NCI-H82 treated with DMSO at 0.1 percent for 48 hours (cell line): Measurements from ENCODE around the gene RRM2.
"Not testable (repeated sequence)": the region's sequence is repeated elsewhere in the genome, so short reads cannot be mapped to it uniquely, and the experiment has no call there.

ENCODE experiments used
- DNase-seq: peaks from one replicate; lab custom pipeline; 2025; ENCODE audit not compliant: unreplicated experiment; lab: John Stamatoyannopoulos, UW

RRM2 gene

DNA sequence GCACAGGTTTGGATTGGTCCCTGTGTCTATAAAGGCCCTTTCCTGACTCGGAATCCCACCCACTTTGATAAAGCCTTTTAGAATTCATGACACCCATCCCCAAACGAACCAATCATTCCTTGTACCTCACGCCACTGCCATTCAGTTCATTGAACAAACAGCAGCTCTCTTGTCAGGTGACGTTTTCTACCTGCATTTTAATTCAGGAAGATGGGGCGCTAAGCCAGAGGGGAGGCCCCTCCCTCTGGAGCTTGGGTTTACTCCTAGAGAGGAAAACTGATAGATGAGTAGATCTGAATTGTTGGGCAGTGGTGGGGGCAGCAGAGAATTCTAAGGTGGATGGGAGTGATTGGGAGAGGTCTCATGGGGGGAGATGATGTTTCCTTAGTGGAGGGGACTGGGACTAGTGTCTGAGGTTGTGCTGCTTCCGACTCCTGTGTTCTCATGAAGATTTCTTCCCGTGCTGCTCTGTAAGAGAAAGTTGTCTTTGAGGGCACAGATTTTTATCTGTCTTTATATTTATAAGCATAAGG lies 9.6 kb downstream of the RRM2 start:
- DNase-seq, result no peak

DNA sequence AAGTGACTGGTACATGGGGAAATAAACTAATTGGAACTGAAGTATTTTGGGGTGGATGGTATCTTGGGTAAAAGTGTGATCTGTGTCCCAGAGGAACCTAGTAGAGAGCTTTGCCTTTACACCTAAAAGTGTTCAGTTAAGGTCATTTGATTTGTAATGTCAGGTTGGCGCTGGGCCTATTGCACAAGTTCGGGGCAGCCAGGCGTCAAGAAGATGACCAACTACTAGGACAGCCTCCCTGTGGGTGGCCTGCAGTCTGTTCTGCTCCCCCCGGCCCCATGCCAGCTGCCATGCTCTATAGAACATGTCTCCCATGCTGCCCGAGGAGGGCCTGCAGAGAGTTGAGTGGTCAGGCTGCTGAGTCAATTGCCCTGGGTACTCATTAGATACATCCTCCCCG lies 10.1 kb downstream of the RRM2 start:
- DNase-seq, result no peak

DNA sequence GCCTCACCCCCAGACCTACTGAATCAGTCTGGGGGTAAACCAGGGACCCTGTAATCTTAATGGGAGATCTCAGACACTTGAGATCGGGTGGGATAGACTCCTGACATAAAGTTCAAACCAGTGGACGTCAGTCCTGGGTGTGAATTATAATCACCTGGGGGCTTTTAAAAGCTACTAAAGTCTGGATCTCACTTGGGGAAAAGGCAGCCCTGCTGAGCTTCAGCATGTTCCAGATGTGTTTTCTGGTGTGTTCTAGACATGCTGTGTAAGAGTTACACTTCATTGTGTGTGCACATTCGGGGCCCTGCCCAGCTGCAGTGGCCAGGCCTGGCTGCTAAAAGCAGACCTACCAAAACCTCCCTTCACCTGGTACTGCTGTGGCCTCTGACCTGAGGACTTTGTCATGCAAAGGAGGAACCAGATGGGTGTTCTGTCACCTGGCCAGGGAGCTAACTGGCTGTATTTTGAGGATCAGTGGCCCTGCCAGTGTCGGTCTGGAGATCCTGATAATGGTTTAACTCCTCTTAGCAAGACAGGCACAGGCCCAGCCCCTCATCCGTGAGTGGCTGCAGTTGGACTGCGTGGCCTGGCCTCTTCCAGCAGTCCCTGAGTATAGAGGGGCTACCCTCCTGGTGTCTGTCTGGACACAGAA lies 10.6 kb downstream of the RRM2 start:
- DNase-seq, result no peak

DNA sequence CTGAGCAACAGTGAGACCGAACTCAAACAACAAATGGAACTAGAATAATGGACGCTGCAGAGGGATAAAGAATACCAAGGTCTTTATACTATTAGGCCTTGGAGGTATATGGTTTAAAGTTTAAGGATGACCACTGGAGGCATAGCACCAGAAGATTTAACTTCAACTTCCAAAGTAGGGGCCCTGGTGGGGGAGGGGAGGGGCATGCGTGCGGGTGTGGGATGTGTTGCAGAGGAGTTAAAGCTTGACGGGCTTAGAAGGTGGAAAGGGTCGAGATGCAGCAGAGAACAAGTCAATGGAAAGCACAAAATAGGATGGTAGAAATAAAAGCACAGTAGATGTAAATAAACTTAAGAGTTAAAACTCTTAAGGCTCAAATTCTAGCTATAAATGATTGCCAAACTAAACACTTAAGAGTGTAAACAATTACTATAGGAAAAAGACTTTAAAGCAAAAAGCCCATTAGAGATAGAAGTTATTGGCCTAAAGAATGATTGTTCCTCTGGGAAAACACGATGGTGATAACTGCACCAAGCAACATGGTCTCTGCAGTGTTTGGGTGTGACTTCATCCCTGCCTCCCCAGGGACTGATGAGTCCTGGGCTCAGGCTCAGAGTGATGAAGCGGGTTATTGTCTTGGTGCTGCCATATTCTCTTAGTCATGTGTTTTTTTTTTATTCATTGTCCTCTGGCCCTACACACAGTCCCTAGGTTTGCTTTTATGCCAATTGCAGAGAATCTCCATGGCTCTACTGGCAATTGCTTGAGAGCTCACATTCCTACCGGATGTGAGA lies 13.0 kb downstream of the RRM2 start:
- no peak for DNase-seq

DNA sequence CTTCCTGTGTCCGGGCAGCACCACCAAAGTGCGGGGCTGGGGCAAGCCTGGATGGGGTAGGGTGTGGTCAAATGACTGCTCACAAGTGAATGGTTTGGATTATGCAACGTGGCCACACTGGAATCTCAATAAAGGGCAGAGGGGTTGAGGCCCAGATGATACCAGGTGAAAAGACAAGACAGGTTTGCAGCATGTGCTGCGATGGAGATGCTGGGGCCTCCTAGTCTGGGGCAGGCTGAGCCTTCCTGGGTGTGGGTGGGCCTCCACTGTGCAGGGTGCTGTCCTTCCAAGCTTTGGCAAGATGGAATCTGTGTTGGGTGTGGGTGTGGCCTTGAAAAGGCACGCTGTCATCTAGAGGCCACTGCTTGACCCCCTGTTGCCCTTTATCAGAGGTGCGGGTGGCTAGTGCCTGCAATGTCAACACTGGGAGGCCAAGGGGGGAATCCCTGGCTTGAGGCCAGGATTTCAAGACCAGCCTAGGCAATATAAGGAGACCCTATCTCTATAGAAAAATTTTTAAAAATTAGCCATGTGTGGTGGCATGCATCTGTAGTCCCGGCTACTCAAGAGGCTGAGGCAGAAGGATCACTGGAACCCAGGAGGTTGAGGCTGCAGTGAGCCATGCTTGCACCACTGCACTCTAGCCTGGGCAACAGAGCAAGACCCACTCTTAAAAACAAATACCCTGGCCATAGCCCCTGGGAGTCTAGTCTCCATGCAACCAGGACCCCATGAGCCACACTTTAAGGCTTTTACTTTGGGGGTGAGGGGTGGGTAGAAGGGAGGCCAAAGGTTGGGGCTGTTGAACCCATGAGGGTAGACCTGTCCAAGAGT lies 13.8 kb downstream of the RRM2 start:
- DNase-seq, result no peak

DNA sequence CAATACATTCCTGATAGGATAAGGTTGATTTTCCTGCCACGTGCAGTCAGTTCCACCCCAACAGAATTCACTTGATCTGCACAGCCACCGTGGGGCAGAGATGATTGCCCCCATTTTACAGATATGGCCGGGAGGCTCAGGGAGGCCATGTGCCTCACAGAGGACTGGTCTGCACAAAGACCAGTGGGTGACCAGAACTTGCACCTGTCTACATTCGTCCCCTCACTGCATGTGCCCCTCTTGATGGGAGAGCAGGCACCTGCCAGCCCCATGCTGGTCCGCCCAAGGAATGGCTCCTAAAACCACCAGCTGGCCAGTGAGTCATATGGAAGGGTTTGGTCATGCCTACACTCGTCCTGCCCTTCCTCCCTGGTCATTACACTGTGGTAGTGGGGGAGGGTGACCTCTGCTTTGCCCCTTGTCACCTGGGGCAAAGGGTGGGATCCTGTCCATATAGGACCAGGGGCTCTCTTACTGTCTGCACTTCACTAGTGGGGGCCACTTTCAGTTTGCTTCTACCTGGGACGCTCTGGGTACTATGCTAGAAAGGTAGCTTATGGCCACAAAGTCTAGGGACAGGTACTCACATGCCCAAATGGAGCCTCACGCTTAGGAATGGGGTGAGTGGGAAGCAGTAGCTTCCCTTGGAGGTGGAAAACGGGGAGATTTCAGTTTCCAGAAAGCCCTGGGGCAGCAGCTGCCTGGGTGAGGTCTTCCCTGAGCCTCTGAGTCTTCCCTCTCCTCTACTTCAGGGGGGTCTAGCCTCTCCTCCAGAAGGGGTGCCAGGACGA lies 14.7 kb downstream of the RRM2 start:
- no peak for DNase-seq

DNA sequence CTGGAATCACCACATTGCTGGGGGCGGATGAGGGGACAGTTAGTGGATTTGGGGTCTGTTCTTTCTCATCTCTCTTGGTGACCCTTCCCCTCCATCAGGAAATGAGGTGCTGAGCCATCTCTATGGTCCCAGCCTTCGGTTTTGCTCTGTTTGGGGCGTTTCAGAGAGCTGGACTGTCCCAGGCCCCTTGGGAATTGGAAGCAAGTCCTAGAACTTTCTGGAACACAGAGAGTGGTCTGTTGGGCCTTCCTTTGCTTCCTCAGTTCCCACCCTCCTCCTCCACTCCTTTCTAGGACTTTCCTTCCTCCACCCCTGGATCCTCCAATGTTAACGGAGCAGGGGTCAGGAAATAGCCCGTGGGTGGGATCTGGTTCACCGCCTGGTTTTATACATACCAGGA lies 17.0 kb downstream of the RRM2 start:
- no peak for DNase-seq

DNA sequence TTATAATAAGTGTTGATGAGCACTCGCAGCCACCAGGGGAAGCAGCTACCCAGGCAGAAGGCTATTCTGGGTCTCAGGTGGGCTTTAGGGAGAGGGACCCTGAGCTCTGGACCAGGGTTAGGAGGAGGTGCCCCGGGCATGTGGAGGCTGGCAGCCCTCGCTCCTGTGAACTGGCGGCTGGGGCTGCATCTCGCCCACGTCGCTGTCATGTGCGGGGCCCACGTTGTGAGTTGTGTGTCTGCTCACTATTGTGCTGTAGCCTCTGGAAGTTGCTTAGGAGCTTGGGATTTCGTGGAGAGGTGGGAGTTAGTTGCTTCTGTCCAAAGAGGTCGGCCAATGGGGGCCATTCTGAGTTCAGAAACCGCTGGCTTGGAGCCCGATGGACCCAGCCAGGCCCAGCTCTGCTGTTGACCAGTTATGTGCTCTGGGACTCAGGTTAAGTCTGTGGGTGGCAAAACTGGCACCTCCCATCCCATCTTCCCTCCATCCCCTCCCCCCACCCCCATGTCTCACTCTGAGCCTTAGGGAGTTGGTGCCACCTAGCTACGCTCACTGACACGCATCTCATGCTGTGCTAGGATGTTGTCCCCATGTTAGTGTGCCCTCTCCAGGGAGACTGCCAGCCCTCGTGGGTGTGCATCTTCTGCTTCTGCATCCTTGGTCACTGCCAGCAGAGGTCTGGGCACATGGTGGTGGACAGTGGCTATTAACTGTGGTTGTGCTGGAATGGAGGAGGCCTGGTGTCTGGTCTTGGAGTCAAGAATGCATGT lies 18.5 kb downstream of the RRM2 start:
- no peak for DNase-seq

DNA sequence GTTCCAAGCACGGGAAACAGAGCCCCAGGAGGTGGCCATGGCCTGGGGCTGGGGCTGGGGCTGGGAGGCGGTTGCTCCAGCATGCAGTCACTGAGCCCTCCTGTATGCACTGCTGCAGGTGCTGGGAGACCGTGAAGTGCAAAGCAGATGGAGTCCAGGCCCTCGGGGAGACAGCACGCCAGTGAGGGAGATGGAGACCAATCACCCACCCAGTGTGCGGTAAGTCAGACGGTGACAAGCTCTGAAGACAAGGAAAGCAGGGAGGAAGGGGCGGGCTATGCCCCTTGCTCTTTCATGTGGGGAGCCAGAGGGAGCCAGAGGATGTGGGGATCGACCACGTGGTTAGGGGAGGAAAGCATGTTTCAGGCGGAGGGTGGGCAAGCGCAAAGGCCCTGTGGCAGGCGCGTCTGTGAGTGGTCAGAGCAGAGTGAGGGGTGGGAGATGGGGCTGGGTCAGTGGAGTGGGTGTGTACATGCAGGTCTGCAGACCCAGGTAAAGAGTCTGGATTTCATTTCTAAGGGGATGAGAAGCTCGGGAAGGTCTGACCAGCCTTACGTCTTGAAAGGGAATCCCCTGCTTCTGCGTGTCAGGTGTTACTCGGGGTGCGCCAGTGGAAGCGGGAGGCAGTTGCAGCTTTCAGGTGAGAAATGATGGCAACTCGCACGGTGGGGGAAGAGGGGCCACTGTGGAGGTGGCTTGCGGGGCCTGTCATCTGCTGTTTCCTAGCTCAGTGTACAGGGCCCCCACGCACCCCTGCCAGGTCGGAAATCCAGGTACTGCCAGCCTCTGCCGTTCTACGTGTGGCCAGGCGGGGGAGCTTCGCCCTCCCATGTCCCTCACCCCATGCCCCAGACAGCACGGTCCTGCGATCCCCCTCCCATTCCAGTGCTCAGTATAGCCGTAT lies 19.4 kb downstream of the RRM2 start:
- no peak for DNase-seq

DNA sequence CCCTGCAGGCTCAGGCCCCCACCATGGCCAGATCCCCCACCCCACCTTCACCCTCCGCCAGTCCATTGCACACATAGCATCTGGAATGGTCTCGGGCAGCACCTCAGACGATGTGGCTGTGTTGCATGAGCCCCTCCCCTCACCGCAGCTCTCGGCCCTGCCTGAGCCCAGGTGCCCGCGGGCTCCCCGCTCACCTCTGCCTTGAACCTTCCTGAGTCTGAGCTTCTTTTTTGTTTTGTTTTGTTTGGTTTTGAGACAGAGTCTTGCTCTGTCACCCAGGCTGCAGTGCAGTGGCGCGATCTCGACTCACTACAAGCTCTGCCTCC lies 20.1 kb downstream of the RRM2 start:
- no peak for DNase-seq

DNA sequence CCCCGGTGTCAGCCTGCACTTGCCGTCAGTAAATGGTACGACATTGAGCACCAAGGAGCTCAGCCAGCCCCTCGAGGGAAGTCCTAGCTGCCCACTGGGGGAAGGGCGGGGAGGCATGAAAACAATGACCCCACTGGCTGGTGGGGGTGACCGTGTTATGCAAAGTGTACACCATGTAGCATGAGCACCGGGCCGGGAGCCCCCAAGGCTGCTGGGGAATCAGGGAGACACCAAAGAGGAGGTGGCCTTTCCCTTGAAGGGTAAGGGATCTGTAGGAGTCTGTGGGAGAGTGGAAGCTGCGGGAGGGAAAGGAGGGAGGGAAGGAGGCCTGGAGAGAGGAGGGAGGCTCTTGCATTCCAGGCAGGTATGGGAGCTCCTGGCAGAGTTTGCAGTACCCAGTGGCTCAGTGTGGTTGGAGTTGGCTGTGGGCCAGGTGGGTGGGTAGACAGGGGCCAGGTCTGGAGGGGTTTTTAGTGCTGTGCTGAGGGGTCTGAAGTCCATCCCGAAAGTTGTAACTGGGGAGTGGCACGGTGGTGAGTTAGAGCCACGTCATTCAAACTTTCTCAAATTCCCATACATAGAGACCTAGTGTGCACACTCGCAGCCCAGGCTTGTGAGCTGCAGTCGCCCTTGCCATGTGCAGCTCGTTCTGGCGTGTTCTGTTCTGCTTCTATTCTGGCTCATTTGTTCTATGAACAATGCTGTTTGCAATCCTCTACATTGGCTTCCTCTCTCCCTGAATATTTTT lies 22.4 kb downstream of the RRM2 start:
- no peak for DNase-seq

DNA sequence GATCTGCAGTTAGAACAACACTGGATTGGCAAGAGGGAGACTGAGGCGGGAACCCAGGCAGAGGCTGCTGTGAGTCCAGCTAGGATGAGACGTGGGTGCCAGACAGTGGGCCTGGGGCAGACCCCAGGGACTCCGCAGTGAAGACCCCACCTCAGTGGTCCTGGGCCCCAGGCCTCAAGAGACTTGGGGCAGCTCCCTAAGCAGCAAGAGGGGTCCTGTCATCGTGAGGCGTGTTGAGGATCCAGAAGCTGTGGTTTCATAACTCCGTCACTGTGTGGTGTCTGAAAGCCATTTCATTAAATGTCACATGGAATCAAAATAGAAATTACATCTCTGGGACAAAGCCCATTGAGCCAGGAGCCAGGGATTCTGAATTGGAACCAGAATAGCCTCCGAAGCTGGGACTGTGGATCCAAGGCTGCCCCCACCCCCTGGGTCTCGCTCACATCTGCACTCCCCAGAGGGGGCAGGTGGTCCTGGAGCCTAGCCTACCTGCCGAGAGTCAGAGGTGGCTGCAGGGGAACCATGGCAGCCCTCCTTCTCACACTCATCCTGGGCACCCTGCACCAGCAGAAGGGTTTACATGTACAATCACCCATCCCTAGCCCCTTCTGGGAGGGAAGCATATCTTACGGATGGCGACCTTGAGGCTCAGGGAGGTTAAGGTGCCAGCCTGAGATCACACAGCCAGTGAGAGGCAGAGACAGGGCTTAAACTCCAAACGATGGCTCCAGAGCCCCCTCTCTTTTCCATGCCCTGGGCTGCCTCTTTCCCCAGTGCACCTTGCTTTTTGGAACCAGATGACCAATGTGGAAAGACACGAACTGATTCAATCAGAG lies 23.2 kb downstream of the RRM2 start:
- no peak for DNase-seq

DNA sequence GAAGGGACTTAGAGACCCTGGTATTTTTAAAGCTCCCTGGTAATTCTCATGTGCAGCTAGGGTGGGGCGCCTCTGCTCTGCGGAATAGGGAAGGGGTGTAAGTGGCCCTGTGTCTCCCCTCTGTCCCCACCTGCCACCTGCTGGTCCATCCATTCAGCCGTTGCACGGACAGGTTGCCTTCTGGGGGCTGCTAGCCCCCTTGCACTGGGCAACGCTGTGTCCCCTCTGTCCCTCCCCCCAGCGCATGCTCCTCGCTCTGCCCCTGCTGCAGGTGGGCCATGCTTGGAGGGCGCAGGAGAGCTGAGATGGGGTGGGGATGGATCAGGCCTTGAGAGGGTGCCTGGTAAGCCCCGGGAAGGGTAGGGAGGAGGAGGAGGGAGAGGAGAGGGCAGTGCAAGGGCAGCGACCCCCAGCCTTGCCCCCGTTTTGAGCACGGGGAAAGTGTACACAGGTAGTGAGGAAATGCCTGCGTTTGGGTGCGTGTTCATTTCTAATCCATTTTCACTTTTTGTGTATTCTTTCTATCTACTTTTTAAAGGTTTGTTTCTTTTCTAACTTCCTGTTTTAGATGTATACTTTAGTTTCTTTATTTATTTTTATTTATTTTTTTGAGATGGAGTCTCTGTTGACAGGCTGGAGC lies 23.9 kb downstream of the RRM2 start:
- no peak for DNase-seq

DNA sequence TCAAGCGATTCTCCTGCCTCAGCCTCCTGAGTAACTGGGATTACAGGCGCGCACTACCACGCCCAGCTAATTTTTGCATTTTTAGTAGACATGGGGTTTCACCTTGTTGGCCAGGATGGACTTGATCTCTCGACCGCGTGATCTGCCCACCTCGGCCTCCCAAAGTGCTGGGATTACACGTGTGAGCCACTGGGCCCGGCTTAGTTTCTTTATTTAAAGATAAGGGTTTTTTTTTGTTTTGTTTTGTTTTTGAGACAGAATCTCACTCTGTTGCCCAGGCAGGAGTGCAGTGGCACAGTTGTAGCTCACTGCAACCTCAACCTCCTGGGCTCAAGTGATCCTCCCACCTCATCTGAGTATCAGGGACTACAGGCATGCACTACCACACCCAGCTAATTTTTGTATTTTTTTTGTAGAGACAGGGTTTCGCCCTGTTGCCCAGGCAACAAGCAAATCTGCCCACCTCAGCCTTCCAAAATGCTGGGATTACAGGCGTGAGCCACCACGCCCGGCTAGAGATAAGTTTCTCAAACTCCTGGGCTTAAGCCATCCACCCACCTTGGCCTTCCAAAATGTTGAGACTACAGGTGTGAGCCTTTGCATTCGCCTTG lies 24.6 kb downstream of the RRM2 start:
- DNase-seq, result not testable (repeated sequence)

DNA sequence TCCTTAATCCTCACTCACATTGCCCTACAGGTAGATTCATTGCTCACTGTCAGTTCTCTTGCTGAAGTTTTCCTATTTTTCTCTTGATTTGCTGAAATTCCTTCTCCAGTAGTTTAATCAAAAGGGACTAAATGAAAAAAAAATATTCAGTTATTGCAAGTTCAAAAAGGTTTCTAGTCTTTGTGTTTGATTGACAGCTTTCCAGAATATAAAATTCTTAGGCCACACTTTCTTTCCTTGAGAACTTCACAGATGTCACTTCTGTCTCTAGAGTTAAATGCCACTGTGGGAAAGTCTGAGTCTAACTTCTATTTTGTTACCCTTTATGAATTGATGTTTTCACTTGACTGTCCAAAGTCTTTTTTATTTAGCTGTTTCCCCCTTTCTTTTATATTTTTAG lies 25.7 kb downstream of the RRM2 start:
- no peak for DNase-seq

DNA sequence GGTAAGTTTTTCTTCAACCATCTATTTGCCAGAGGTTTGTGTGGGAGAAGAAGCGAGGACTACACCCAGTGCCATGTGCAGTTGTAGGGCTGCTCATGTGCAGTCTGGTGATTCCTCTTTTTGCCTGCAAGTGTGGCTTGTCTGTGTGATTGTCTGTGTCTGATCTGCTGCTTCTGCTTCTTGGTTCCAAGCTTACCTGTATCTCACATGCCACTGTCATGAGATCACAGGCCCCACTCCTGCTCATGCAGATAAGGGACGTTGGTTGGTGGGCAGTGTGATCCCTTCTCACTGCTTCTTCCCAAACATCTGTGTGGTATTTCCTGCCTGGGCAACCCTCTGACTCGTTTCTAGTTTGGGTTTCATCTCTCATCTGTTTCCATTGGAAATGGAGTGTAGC lies 27.1 kb downstream of the RRM2 start:
- DNase-seq, result no peak

DNA sequence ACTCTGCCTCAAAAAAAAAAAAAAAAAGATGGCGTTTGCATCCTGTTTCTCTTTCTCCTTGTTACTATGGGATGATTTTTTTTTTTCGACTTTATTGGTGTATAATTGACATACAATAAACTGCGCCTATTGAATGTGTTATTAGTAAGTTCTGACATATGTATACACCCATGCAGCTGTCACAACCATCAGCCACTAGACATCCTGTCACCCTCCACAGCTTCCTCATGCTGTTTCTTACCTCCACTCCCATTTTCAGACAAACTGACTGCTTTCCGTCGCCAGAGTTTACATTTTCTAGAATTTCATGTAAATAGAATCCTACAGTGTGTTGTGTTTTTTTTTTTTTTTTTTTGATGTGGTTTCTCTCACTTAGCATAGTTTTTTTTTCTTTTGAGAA lies 27.9 kb downstream of the RRM2 start:
- DNase-seq, result no peak
